Parathyroid adenoma (tissue), 2 donors: ENCODE data around the gene GPC5.

ENCODE experiments used
- H2AFZ ChIP-seq: fragments of 300-600 bp; sonication (generic); one replicate; pipeline ENCODE4 v1.7.0; 2017; ENCODE audit warnings: antibody characterized with exemption, mild to moderate bottlenecking
- H3K27ac ChIP-seq: fragments of 300-600 bp; sonication (generic); one replicate; pipeline ENCODE4 v1.7.0; 2017
- H3K27me3 ChIP-seq: fragments of 300-600 bp; sonication (generic); one replicate; pipeline ENCODE4 v1.7.0; 2017; ENCODE audit warnings: low read length; ENCODE audit not compliant: control insufficient read depth, insufficient read depth
- H3K36me3 ChIP-seq: fragments of 300-600 bp; sonication (generic); one replicate; pipeline ENCODE4 v1.7.0; 2017; ENCODE audit warnings: low read length; ENCODE audit not compliant: control insufficient read depth, insufficient read depth
- H3K4me1 ChIP-seq: fragments of 300-600 bp; sonication (generic); one replicate; pipeline ENCODE4 v1.7.0; 2017; ENCODE audit warnings: control low read depth
- H3K4me2 ChIP-seq: fragments of 300-600 bp; sonication (generic); one replicate; pipeline ENCODE4 v1.7.0; 2017; ENCODE audit warnings: low read length
- H3K4me3 ChIP-seq: fragments of 300-600 bp; sonication (generic); one replicate; pipeline ENCODE4 v1.7.0; 2017; ENCODE audit warnings: low read depth, low read length
- H3K79me2 ChIP-seq: fragments of 300-600 bp; sonication (generic); one replicate; pipeline ENCODE4 v1.7.0; 2017; ENCODE audit warnings: control low read depth
- H3K9ac ChIP-seq: fragments of 300-600 bp; sonication (generic); one replicate; pipeline ENCODE4 v1.7.0; 2017; ENCODE audit warnings: mild to moderate bottlenecking
- H3K9me3 ChIP-seq: fragments of 300-600 bp; sonication (generic); one replicate; pipeline ENCODE4 v1.7.0; 2017; ENCODE audit warnings: low read length; ENCODE audit not compliant: control insufficient read depth
- CTCF ChIP-seq: fragments of 300-600 bp; sonication (generic); IDR thresholded peaks from one replicate; pipeline ENCODE4 v1.7.0; 2017; ENCODE audit warnings: antibody characterized with exemption, mild to moderate bottlenecking
- donor health status: primary hyperparathyroidism.

The GPC5 gene

GRCh38 chr13:92761710-92762109 lies 1363.3 kb downstream of the GPC5 start:
- H2AFZ ChIP-seq: no peak overlapping the region
- H3K4me1 ChIP-seq: no peaks in the 10 kb centered on the region
- no peaks in the 10 kb centered on the region for H3K27me3 ChIP-seq
- H3K79me2 ChIP-seq: no peaks in the 10 kb centered on the region
- H3K9me3 ChIP-seq: peaks cover 3% of the 10 kb centered on the region
- H3K36me3 ChIP-seq: no peaks in the 10 kb centered on the region
- no peak overlapping the region for H3K27ac ChIP-seq
- H3K4me3 ChIP-seq: no peak overlapping the region
- no peak overlapping the region for H3K9ac ChIP-seq
- H3K4me2 ChIP-seq: no peak overlapping the region
- no peak for TF ChIP-seq CTCF

- H3K4me3 ChIP-seq: no peak overlapping the region
- H2AFZ ChIP-seq: no peak overlapping the region
- no peaks in the 10 kb centered on the region for H3K79me2 ChIP-seq
- no peaks in the 10 kb centered on the region for H3K4me1 ChIP-seq
- no peak overlapping the region for H3K27ac ChIP-seq
- H3K4me2 ChIP-seq: no peak overlapping the region
- no peaks in the 10 kb centered on the region for H3K9me3 ChIP-seq
- no peak overlapping the region for H3K9ac ChIP-seq
- H3K27me3 ChIP-seq: no peaks in the 10 kb centered on the region
- no peaks in the 10 kb centered on the region for H3K36me3 ChIP-seq
- TF ChIP-seq CTCF: no peak
These were observed 1369.0 kb downstream of the GPC5 start for GRCh38 chr13:92767468-92767867.

- Histone ChIP-seq H3K4me1 (no peaks in the 10 kb centered on the region), H3K27me3 (no peaks in the 10 kb centered on the region), H2AFZ (no peak overlapping the region), H3K4me2 (no peak overlapping the region), H3K4me3 (no peak overlapping the region), H3K9ac (no peak overlapping the region), H3K9me3 (no peaks in the 10 kb centered on the region), H3K79me2 (no peaks in the 10 kb centered on the region), H3K27ac (no peak overlapping the region), H3K36me3 (no peaks in the 10 kb centered on the region)
- TF ChIP-seq CTCF: no peak
These were observed 1370.2 kb downstream of the GPC5 start for GRCh38 chr13:92768602-92769001.

GRCh38 chr13:92769046-92769445 lies 1370.6 kb downstream of the GPC5 start:
- H3K4me3 ChIP-seq: no peak overlapping the region
- H3K79me2 ChIP-seq: no peaks in the 10 kb centered on the region
- no peak overlapping the region for H2AFZ ChIP-seq
- H3K9me3 ChIP-seq: no peaks in the 10 kb centered on the region
- no peaks in the 10 kb centered on the region for H3K27me3 ChIP-seq
- no peak overlapping the region for H3K9ac ChIP-seq
- TF ChIP-seq CTCF: no peak
- no peak overlapping the region for H3K27ac ChIP-seq
- H3K36me3 ChIP-seq: no peaks in the 10 kb centered on the region
- H3K4me1 ChIP-seq: no peaks in the 10 kb centered on the region
- H3K4me2 ChIP-seq: no peak overlapping the region

GRCh38 chr13:92775658-92776057 lies 1377.2 kb downstream of the GPC5 start:
- no peak for TF ChIP-seq CTCF
- Histone ChIP-seq H3K4me1 (no peaks in the 10 kb centered on the region), H3K36me3 (no peaks in the 10 kb centered on the region)

More at GRCh38 chr13:92775658-92776057, 1377.2 kb downstream of the GPC5 start:
- Histone ChIP-seq H3K27me3 (no peaks in the 10 kb centered on the region), H3K4me3 (no peak overlapping the region), H2AFZ (no peak overlapping the region), H3K4me2 (no peak overlapping the region), H3K79me2 (no peaks in the 10 kb centered on the region), H3K9ac (no peak overlapping the region), H3K9me3 (no peaks in the 10 kb centered on the region), H3K27ac (no peak overlapping the region)
